ENCODE data around the gene RHD. TPM values are rescaled to one million over a fixed set of nuclear protein-coding genes. Genes with fewer than 3 reads are reported as not detected.
"Not testable (repeated sequence)": the region's sequence is repeated elsewhere in the genome, so short reads cannot be mapped to it uniquely, and the experiment has no call there.

RHD gene
- total RNA-seq = not detected

DNA sequence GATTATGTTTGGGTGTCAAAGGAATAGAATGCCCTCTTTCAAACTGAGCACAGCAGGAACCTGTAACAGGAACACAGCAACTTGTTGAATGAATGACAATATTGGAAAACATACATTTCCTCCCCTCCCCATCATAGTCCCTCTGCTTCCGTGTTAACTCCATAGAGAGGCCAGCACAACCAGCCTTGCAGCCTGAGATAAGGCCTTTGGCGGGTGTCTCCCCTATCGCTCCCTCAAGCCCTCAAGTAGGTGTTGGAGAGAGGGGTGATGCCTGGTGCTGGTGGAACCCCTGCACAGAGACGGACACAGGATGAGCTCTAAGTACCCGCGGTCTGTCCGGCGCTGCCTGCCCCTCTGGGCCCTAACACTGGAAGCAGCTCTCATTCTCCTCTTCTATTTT lies at the start of gene RHD:
RHD (plus strand) TSS at position 272 of the 400 bp plus-strand sequence; CDS start at position 311, 39 bp downstream.
- CTCF ChIA-PET, POLR2A ChIA-PET: not testable (repeated sequence)

DNA sequence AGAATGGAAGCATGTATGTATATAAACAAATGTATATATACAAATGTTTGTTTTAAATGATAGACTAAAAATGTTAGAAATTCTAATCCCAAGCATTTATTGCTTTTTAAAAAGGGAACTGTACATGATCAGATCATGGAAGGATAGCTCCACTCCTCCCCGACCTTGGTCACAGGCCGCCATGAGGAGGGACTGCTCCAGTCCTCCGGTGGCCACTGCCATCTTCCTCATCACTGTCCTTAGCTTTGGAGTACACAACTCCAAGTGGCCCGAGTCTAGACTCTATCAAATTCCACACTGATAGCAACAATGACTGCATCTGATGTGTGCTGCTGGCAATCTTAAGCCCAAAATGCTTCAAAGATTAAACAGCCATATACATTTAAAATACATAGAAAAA lies 49.7 kb upstream of the RHD start:
- CTCF ChIA-PET = no interaction called here
- POLR2A ChIA-PET = no interaction called here

DNA sequence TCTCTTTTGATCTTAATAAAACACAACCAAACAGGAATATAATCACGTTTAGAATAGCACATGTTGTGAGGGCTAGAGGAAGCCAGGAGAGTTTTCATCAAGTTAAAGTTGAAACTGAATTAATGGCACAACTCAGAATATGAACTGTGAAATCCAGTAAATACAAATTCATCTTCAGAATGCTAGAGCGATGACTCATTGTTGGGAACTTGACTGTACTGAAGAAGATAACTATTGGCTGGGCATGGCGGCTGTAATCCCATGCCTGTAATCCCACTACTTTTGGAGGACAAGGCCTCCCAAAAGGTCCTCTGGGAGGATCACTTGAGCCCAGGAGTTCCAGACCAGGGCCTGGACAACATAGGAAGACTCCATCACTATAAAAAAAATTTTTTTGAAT lies 48.8 kb upstream of the RHD start:
- CTCF ChIA-PET = no interaction called here

DNA sequence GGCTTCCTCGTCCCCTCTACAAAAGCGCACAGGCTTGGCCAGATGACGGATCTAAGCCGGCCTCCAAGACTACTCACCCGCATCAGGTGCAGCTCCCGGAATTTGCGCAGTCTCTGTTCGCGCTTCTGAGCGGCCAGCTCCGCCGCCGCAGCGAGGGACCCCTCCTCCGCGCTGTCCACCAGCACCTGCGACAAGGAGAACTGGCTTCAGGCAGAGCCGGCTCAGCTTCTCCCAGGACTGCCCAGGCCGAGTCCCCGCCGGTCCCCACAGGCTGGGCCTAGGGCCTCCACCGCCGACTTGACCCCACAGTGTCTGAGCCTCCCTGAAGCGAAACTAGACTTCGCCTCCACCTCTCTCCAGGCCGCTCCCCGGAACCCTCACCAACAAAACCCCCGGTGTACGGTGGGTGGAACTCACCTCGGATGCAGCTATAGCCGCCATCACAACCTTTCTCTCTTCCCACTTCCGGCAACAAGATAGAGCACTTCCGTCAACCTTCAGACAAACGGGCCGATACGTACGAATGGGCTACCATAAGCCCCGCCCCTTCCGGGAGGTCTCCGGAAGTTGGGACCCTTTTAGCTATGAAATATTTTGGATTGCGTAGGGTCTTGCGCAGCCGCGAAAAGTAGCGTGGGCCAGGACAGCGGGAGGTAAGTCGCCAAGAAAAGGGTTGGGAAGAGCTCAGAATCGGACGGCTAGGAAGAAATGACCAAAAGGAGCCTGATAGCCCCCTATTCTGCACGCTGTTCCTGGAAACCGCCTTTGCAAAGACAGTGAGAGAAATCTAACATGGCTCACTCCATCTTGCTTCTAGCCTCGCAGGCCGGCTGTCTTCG lies 40.1 kb upstream of the RHD start, which contains the start of gene SYF2:
SYF2 (minus strand) TSS at position 476 of the 839 bp plus-strand sequence; CDS start at position 441, 35 bp downstream.
- POLR2A ChIA-PET = interaction anchor here (0.6 to 2.4 kb wide), 8 partner anchors 10 to 590 kb away, joined by 3 to 16 read pairs (median 6); partner anchors contain the start of genes MACO1 and RSRP1
- CTCF ChIA-PET = interaction anchor here (0.5 to 1.2 kb wide), 4 partner anchors 11 to 1646 kb away, joined by 3 to 5 read pairs (median 3); partner anchors contain the start of gene RSRP1

More for the DNA sequence above, 48.8 kb upstream of the RHD start:
- POLR2A ChIA-PET = no interaction called here

DNA sequence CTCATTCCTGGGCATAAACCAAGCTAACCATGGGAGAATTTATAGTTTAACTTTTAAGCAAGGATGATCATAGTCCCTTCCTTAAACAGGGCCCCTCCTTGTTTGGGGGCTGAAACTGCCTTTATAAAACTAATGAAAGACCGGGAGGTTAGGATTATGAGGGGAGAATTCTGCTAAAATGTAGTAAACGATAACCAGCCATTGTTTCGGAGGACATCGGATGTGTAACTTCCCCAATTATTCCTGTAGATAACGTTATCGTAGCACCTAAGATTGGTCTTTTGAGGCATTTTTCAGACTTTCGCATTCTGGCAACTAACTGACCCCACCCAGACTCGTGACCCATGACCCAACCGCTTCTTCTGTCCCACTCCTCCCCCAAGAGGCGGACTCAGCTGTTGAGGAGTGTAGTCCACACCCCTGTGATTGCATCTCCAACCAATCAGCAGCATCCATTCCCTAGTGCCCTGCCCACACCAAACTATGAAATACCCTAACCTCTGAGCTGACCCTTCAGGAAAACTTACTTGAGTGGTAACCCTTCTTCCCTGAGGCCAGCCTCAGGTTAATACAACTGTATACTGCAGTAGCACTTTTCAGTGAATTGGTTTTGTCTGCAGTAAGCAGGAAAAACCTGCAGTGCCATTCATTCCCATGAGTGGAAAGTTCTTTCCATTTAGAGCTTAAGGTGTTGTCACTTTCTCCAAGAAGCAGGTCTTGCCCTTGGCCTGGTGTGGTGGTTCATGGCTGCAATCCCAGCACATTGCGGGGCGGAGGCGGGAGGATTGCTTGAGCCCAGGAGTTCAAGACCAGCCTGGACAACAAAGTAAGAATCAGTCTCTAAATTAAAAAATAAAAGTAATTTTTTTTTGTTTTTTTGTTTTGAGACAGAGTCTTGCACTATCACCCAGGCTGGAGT lies 39.2 kb upstream of the RHD start:
- CTCF ChIA-PET = interaction anchor here (0.5 to 1.2 kb wide), 3 partner anchors 12 to 1647 kb away, joined by 3 to 5 read pairs (median 3); no protein-coding TSS in a partner anchor
- POLR2A ChIA-PET = interaction anchor here (0.6 to 2.4 kb wide), 6 partner anchors 9 to 269 kb away, joined by 4 to 16 read pairs (median 7); partner anchors contain the start of genes MACO1 and RSRP1

DNA sequence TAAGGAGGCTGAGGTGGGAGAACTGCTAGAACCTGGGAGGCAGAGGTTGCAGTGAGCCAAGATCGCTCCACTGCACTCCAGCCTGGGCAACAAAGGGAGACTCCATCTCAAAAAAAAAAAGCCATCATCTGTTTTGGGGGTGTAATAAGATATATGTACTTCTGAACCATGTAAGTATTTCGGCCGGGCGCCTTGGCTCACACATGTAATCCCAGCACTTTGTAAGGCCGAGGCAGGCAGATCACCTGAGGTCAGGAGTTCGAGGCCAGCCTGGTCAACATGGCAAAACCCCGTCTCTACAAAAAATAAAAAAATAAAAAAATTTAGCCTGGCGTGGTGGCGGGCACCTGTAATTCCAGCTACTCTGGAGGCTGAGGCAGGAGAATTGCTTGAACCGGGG lies 36.9 kb upstream of the RHD start:
- ChIA-PET POLR2A (interaction anchor here (0.7 kb wide), 1 partner anchor 97 kb away, joined by 12 read pairs; no protein-coding TSS in a partner anchor), CTCF (interaction anchor here (0.7 kb wide), 1 partner anchor 97 kb away, joined by 5 read pairs; no protein-coding TSS in a partner anchor)

DNA sequence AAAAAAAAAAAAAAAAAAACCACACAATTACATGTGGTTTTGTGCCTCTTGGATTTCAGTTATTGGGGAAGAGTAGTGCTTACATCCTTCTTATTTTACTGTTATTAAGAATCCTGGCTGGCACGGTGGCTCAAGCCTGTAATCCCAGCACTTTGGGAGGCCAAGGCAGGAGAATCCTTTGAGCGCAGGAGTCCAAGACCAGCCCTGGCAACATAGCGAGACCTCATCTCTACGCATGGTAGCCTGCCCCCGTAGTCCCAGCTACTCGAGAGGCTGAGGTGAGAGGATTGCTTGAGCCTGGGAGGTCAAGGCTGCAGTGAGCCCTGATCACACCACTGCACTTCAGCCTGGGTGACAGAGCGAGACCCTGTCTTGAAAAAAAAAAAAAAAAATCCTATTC lies 36.0 kb upstream of the RHD start:
- ChIA-PET CTCF (interaction anchor here (0.7 kb wide), 1 partner anchor 98 kb away, joined by 5 read pairs; no protein-coding TSS in a partner anchor), POLR2A (interaction anchor here (0.6 to 0.7 kb wide), 2 partner anchors 96 to 315 kb away, joined by 3 to 12 read pairs; no protein-coding TSS in a partner anchor)

DNA sequence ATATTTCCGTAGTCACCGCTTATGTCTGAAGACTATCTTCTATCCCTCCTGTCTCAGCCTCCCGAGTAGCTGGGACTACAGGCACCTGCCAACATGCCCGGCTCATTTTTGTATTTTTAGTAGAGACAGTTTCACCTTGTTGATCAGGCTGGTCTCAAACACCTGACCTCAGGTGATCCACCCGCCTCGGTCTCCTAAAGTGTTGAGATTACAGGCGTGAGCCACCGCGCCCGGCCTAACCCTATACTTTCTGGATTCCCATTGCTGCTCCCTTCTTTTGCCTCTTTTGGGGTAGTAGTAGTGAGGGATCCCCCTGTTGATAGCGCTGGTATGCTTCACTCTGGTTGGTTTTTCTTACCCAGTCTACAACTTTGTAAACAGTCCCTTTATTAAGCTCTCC lies 34.3 kb upstream of the RHD start:
- CTCF ChIA-PET = no interaction called here
- POLR2A ChIA-PET = no interaction called here

DNA sequence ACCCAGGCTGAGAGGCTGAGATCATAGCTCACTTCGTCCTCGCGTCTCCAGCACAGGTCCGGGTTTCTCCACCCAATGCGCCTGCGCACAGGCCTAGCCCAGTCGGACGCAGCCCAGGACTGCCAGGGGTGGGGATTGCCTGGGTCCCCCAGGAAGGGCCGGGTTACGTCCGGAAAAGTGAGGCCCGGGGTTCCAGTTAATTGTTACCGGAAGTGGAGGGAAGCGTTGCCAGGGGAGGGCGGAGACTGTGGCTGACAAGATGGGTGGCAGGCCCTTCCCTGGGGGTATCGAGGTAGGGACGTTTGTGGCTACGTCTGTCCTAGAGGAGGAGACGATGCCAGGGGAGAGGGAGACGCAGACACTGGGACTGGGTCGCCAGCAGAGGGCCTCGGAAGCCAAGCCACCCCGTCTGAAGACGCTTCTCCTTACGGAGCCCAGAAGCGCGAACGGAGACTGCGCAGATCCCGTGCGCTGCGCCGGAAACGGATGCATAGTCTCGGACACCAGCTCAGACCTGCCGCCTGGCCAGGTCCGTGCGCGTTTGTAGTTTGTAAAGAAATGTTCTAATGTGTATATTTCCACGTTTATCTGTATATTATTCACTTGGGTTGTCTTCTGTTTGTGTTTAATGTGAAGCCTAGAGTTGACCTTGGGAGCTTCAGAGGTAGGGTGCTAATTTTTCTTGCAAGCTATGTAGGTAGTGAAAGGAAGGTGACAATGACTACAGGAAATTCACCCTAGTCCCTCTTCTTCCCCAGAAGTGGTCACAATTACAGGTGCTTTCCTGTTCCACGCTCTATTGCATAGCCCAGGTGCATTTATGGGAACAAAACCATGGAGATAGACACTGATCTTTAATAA lies 32.4 kb upstream of the RHD start:
- ChIA-PET POLR2A (interaction anchor here (0.6 to 1.0 kb wide), 4 partner anchors 8 to 190 kb away, joined by 3 to 6 read pairs (median 4); partner anchors contain the start of gene RSRP1), CTCF (interaction anchor here (0.6 to 1.1 kb wide), 2 partner anchors 9 to 258 kb away, joined by 3 read pairs; no protein-coding TSS in a partner anchor)

DNA sequence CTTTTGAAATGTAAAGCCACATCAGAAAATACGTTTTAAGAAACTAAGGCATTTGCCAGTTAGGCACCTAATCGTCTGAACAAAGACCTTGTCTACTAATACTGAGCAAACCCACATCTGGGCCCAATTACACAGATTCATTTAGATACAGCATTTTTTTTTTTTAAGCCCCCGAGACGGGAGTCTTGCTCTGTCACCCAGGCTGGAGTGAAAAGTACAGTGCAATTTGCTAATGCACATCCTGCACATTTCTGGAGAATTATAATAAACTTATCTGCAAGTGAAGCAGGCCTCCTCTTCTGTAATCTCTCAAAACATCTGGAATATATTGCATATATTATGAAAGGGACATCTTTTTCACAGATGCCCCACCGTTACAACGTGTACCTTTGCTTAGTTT lies 28.4 kb upstream of the RHD start:
- ChIA-PET POLR2A (interaction anchor here (2.6 kb wide), 1 partner anchor 12 kb away, joined by 12 read pairs; the partner anchor contains the start of gene SYF2), CTCF (no interaction called here)

DNA sequence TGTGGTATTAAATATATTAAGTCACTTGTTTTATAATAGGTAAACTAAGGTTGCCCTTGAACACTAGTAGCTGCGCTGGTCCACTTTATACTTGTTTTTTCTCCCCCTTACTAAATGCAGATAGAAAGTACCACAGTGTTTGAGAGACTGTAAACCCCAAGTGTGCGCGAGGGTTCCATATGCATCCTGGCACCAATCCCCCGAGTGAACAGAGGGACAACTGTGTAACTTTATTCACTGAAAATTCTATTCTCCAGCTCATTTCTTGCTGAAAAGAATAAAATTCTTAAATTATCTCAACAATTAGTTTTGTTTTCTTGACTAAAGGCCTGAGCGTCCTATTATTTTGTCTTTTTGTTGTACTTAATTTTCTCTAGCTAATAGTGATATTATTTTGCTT lies 26.9 kb upstream of the RHD start:
- CTCF ChIA-PET = no interaction called here
- POLR2A ChIA-PET = interaction anchor here (2.6 kb wide), 1 partner anchor 13 kb away, joined by 12 read pairs; the partner anchor contains the start of gene SYF2

DNA sequence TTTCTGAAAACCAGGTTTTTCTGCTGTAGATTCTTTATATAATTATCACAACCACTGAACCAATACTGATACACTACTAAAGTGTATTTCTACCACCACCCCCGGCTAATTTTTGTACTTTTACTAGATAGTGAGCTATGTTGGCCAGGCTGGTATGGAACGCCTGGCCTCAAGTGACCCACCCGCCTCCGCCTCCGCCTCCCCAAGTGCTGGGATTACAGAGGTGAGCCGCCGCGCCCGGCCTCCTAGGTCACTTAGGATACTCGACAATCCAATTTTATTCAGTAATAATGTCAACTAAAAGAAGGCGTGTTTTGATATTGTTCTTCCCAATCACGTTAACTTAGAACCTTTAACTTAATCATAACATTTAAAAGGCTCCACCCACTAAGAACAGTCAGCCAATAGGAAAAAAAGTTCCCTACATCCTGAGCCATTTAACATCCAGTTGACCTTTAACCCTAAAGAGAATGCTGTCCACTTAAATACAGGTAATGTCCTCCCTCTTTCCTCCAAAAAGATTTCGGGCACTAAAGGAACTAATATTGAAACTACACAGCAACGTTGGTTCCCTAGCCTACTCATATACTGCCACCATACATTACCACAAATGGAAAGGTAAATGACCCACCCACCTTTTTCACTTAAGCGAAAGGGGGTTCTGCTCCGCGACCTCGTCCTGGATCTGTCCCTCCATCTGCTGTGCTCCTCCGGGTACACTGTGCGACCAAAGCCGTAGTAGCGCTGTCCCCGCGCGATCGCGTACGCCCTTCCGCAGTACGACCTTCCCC lies 26.3 kb upstream of the RHD start:
- CTCF ChIA-PET = no interaction called here

DNA sequence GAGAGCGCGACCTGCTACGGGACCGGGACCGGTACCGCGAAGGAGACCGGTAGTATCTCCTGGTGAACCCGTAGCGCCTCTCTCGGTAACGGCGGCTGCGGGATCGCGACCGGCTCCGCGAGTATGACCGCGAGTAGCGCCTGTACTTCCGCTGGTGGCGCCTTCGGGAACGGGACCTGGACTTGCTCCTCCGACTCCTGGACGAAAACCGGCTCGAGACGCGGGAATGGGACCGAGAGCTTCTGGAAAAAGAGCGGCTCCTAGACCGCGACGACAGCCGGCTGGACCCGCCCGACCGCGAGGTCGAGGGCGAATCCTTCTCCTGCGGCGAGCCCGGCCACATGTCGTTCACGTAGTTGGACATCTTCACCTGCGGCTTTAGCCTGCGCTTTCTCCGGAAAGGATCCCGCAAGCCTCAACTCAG lies 25.7 kb upstream of the RHD start:
- ChIA-PET CTCF (no interaction called here), POLR2A (interaction anchor here (1.4 kb wide), 1 partner anchor 14 kb away, joined by 16 read pairs; the partner anchor contains the start of gene SYF2)

More for the DNA sequence above, 26.3 kb upstream of the RHD start:
- POLR2A ChIA-PET = interaction anchor here (2.6 kb wide), 1 partner anchor 14 kb away, joined by 12 read pairs; the partner anchor contains the start of gene SYF2

DNA sequence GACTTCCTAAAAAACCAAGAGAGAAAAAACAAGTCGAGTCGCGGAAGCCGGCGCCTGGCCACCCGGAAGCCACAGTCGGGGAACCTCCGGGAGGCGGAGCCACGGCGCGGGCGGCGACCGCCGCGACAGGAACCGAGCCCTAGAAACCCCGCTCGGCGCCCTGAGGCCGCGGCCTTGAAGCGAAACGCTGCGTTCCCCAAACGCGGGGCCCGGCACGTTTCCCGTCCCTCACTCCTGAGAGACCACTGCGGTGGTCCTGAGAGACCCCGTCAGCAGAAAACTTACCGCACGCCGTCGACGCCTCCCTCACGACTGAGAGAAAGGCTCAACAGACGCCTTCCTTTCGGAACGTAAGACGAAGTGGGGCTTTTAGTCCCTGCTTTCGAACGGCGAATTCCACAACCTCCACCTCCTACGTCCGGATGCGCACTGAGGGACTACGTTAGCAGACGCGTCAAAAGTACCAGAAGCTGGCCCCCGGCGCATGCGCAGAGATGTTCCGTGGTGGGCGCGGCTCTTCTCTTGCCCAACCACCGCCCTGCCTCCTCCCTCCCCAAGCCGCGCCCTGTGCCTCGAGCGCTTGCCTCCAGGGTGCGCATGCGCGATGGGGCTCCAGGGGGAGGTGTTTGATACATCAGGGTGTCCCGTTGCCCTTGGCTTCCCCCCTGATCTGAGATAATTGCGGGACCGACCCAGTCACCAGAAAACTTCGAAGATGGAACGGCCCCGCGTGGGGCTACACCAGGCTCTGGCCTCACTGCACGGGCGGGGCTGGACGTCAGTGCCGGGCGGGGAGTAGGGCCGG lies 25.1 kb upstream of the RHD start, which contains the start of gene RSRP1:
RSRP1 (minus strand) TSS at position 431 of the 805 bp plus-strand sequence. CDS start 491 bp downstream, outside the sequence.
- ChIA-PET POLR2A (interaction anchor here (0.5 to 1.4 kb wide), 3 partner anchors 8 to 604 kb away, joined by 3 to 16 read pairs (median 3); partner anchors contain the start of genes SRRM1 and SYF2), CTCF (interaction anchor here (1.0 kb wide), 1 partner anchor 15 kb away, joined by 3 read pairs; no protein-coding TSS in a partner anchor)

DNA sequence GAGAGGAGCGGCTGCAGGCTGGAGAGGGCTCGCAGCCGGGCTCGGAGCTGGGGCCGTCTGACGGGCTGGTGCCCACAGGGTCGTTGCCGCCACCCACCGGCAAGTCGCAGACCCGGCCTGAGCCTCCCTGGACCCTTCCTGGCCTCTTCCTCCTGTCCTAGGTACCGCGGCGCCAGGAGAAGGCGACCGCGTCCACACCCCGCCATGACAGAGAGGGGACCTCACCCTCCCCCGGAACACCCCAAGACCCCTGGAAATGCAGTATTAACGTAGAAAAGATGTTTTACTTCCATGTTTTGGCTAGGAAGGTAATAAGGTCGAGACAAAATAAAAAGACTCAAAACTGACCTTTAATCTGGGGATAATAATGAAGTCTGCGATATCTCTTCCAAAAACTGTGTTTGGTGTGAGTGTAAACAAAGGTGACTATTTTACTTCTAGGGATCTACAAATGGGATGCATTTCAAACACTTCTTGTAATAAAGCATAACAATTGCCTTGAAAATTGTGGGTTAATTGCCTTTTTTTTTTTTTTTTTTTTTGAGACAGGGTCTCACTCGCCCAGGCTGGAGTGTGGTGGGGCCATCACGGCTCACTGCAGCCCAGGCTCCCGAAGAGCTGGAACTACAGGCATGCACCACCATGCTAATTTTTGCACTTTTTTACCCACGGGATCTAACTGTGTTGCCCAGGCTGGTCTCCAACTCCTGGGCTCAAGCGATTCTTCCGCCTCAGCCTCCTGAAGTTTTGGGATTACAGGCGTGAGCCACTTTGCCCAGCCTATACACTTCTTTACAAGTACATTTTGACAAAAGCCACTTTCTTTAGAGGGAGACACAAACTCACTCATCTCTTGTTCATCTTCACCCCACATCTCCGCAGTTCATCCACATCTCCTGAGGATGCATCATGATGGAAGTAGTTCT lies 24.2 kb upstream of the RHD start:
- ChIA-PET POLR2A (interaction anchor here (0.5 to 1.4 kb wide), 3 partner anchors 9 to 605 kb away, joined by 3 to 16 read pairs (median 3); partner anchors contain the start of genes SRRM1 and SYF2), CTCF (interaction anchor here (1.0 kb wide), 1 partner anchor 16 kb away, joined by 3 read pairs; no protein-coding TSS in a partner anchor)

Data from activated CD8-positive, alpha-beta memory T cell treated with anti-CD3 and anti-CD28 coated beads for 36 hours (primary cell).